GM19397 (cell line): Measurements from ENCODE around the gene PHF2.
A peak's percentile ranks its signal among the peaks of the same experiment; 100 is the strongest.

ENCODE experiments used
- ATAC-seq: cut with Tn5 transposase; IDR thresholded peaks from one replicate; pipeline ENCODE4 v1.9.1; 2021; ENCODE audit warnings: mild to moderate bottlenecking, moderate library complexity; ENCODE audit not compliant: unreplicated experiment

PHF2 gene

GRCh38 chr9:93567271-93567959, 9.0 kb upstream of the PHF2 start:
- no peak for ATAC-seq

GRCh38 chr9:93568169-93568568, 8.2 kb upstream of the PHF2 start:
- ATAC-seq = no peak

- no peak for ATAC-seq
Measured at GRCh38 chr9:93569621-93570174, 6.7 kb upstream of the PHF2 start.

DNA sequence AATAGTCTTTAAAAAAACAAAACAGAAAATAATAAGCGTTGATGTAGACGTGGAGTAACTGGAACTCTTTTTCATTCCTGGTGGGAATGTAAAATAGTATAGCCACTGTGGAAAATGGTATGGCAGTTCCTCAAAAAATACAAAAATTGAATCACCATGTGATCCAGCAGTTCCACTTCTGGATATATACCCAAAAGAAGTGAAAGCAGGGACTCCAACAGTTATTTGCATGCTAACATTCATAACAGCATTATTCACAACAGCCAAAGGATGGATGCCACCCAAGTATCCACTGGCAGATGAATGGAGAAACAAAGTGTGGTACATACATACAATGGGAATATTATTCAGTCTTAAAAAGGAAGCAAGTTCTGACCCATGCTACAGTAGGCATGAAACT, 4.2 kb upstream of the PHF2 start:
- no peak for ATAC-seq

- ATAC-seq = no peak
Measured at GRCh38 chr9:93572636-93573515, 3.5 kb upstream of the PHF2 start.

- ATAC-seq = no peak
Measured at GRCh38 chr9:93573516-93573828, 2.9 kb upstream of the PHF2 start.

- no peak for ATAC-seq
Measured at GRCh38 chr9:93574091-93574899, 2.1 kb upstream of the PHF2 start.

GRCh38 chr9:93574900-93575795, 1.2 kb upstream of the PHF2 start:
- no peak for ATAC-seq

- peak; percentile 34 for ATAC-seq
Measured at GRCh38 chr9:93575796-93576257, 557 bp upstream of the PHF2 start.

GRCh38 chr9:93577078-93577974, 942 bp downstream of the PHF2 start:
- peak; percentile 26 for ATAC-seq

DNA sequence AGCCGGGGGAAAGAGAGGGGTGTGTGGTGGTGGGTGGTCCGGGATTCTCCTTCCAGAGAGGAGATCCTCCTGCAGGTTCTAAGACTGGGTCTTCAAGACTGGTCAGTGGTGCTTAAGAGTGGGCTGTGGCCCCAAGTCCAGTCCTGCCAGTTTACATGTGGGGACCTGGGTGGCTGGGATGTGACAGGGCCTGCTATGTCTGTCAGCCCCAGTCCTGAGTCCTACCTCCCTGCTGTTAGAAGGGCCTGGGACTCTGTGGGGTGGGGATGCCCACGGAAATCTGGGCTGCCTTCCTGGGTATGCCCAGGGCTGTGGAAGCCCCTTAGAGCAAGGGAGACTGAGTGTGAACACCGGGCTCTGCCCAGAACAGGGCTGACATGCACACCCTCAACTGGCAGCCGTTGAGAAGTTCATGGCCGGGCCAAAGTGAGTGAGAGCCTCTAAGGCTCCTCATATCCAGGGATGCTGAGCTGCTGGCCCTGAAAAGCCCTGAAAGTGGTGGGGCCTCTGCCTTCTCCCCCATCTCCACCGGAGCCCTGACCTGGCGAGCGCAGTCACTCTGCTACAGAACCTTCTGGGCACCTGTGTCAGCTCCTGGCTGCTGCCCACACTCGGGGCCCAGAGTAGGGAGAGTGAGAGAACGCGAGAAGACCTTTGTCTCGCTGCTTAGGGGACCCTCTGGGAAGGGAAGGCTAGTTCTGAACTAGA, 1.7 kb downstream of the PHF2 start:
- no peak for ATAC-seq

DNA sequence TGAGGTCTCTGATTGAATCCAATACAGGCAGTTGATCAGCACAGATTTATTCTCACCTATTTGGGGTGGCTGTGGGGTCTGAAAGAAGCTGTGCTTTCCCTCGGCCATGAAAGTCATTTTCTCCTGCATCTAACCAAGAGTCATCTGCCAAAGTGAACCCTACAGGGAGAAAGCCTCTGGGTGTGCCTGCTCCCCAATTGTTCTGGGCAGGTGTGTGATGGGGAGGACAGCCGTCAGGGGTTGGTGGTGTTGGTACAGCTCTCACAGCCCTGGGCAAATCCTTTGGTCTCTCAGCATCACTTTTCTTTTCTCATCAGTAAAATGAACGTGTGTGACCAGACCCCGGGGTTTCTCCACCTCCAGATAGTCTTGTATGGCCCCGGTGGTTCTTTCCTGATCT, 2.5 kb downstream of the PHF2 start:
- no peak for ATAC-seq

GRCh38 chr9:93579711-93580516, 3.5 kb downstream of the PHF2 start:
- no peak for ATAC-seq

GRCh38 chr9:93580654-93581380, 4.4 kb downstream of the PHF2 start:
- ATAC-seq = no peak

DNA sequence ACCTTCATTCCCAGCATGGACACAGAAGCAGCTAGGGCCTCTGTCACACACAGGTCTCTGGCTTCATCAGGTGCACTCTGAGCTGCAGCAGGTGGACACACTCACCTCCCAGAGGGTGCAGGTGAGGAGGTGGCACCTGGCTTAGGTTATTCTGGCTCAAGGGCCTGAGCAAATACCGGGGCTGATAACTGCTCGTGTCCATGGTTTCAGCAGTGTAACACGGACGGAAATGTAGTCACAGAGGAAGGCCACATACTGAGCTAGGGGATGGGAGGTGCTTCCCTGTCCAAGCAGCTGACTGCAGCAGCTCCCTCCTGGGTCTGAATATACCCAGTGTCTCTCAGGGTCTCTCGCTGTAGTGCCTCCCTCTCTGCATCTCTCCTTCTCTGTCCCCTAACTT, 5.7 kb downstream of the PHF2 start:
- ATAC-seq = no peak

- ATAC-seq = no peak
Measured at GRCh38 chr9:93582550-93582949, 6.2 kb downstream of the PHF2 start.

DNA sequence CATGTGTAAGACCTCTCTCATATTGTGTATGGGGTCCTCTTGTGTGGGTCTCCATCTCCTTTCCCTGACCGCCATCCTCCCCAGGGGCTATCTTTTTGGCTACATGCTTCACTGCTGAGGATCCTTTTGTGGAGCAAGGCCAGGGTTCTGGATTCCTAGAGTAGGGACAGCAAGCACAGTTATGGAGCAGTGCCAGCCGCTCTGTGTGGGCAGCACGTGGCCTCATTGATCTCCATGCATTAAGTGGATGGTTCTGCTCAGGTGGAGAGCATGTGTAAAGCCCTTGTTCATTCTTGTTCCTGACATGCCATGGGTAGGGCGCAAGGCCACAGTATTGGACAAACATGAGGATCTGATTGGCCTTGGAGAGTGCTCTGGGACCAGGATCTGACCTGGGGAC, 8.9 kb downstream of the PHF2 start:
- no peak for ATAC-seq
